ENCODE data around the gene CACNG6.
"Not testable (repeated sequence)": the region's sequence is repeated elsewhere in the genome, so short reads cannot be mapped to it uniquely, and the experiment has no call there.

The CACNG6 gene, protein sequence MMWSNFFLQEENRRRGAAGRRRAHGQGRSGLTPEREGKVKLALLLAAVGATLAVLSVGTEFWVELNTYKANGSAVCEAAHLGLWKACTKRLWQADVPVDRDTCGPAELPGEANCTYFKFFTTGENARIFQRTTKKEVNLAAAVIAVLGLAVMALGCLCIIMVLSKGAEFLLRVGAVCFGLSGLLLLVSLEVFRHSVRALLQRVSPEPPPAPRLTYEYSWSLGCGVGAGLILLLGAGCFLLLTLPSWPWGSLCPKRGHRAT

DNA sequence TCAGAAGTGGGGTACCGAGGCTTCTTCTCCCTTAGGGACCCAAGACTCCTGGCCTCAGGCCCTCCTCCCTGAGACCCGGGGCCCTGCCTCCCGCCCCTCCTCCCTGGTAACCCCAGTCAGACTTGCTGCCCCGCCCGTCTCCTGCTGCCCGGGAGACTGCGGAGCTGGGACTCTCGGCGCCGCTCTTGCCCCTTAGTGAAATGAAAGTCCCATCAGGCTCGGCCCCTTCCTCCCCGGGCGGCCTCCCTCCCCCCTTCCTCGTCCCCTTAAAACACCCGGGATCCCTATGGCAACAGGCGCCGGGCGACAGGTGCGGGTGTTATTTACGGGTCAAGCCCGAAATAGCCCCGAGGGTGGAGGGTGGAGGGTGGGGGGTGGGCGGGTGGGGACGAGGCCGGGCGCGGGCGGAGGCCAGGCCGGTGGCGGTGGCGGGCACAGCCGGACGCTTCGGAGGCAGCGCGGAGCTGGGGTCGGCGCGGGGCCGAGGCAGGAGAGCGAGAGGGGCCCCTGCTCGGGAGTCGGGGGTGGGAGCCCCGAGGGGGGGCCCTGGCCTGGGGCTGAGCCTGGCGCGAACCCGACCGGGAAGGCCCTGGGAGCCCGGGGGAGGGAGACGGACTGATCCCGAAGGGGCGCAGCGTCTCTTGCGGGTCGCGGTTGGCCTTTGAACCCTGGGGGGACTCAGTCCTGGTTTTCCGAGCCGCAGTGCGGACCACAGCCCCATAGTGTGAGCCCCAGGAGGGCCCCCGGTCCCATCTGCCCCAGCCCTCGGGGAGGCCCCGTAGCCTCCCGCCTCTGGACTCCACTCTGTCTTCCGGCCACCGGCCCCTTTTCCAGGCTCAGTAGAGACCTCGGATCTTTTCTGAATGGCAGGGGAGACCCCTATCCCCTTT lies at the start of gene CACNG6:
Gene CACNG6 (plus strand): TSS at position 414 of the 890 bp plus-strand sequence. CDS start 1,241 bp downstream, outside the sequence.
- no peak for DNase-seq

DNA sequence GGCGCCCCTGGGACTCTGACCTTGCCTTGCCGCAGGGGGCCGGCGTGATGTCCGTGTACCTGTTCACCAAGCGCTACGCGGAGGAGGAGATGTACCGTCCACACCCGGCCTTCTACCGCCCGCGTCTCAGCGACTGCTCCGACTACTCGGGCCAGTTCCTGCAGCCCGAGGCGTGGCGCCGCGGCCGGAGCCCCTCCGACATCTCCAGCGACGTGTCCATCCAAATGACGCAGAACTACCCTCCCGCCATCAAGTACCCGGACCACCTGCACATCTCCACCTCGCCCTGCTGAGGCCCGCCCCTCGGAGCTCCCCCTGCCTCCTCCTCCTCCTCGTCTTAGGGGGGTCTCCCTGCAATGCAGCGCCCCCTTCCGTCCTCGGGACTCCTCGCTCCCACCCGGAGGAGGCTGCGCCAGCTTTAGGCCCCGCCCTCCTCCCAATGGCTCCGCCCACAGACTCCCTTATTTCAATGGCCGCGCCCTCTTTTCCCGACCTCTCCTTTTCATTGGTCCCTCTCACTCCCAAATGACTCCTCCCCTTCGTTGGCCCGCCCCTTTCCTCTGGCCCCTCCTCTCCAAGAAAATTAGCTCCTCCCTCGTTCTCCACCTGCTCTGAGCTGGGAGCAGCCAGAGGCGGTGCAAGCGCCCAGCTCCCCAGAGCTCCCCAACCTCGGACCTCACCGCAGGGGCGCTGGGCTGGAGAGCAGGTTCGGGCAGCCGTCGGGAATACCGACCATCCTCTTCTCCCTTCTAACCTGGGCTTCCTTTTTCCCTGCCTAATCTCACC lies 49.2 kb upstream of the CACNG6 start:
- no peak for DNase-seq

DNA sequence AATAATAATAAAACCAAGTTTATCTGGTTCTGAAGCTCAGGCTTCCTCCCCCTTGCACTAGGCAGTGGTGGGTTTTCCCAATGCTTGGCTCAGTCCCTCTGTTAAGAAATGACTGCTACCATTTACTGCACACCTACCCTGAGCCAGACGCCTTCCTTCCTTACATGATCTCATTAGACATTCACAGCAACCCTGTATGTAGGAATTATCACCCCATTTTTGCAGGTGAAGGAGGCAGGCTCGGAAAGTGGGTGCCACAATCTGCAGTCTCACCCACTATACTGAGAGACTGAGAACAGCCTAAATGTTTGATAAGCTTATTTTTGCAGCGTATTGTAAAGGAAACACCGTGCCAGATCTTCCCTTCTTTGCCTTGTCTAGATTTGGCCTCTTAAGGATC lies 47.0 kb upstream of the CACNG6 start:
- DNase-seq: no peak

DNA sequence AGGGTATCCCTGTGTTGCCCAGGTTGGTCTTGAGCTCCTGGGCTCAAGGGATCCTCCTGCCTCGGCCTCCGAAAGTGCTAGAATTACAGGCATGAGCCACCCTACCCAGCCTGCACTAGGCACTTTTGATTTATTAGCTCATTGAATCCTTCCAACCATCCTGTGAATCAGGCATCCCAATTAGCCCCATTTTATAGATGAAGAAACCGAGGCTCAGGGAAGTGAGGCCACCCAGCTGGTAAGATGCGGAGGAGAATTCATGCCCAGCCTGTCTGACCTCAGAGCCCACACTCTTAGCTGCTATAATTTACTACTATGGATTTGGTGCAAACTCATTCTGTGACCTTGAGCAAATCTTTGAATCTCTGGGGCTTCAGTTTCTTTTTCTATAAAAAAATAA lies 46.5 kb upstream of the CACNG6 start:
- DNase-seq: no peak

DNA sequence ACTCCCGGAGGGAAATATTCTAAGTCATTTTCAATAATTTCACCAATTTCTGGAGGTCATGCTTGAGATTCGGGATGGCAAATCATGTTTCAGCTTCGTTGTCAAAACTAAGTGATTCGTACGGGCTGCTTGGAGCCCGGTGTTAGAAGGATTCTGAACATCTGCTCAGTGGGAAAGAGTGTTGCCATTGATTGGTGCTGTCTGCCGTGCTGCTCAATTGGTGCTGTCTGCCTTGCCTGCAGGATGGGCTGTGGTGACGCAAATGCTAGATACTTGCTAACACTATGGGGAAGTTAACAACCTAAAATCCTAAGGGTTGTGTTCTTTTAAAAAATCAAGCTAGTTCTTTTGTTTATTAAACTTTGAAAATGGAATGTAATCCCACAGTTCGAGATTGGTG lies 46.0 kb upstream of the CACNG6 start:
- DNase-seq: no peak

DNA sequence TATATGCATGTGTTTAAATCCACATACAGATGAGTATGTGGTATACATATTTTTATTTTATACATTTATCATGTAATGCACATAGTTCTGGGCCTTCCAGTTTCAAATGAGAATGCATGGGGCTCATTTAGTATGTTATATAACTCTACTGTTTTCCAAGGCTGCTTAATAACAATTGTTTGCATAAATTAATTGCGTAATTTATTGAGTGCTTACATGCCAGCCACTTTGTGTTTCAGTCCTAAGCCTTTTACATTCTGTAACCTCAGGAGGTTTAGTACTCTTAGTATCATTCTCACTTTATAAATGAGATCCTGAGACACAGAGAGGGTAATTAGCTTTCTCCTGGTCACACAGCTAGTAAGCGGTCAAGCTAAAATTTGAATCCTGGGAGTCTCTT lies 45.4 kb upstream of the CACNG6 start:
- DNase-seq: no peak

DNA sequence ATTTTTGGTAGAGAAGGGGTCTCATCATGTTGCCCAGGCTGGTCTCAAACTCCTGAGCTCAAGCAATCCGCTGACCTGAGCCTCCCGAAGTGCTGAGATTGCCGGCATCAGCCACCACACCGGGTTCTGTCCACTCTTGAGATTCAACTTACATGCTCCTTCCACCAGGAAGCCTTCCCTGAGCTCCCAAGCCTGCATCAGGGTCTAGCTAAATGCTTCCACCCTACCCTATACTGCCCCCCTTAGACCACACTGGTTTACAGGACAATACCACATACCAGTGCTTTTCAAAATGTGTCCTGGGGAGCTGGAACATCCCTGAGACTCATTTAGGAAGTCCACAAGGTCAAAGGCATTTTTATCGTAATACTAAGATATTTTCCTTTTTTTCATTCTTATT lies 43.8 kb upstream of the CACNG6 start:
- DNase-seq: no peak

DNA sequence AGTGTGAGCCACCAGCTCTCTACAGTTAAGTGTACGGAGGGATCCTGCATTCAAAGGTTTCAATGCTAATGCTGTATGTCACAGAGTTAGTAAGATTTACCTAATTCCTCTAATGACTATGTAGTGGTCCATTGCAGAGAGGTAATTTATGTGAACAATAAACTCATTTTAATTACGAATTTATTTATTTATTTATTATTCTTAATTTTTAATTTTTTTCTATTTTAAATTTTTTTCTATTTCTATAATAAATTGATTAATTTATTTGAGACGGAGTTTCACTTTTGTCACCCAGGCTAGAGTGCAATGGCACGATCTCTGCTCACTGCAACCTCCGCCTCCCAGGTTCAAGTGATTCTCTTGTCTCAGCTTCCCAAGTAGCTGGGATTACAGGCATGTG lies 42.8 kb upstream of the CACNG6 start:
- DNase-seq: not testable (repeated sequence)

DNA sequence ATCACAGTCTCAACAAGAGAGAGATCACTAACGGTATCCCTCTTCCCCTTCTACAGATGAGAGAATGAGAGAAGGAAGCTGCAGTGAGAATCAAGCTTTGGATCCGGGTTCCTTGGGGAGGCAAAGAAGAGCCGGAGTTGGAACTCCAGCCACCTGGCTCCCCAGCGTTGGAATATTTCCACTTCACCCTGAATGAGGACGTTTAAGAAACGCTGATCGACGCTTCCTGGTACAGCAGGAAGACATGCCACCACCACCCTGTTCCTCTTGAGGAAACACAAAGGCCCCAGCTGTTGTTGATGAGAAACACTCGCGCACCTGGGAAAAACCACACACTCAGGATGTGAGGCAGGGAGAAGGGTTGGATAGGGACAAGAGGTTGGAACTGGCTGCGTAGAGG lies 40.0 kb upstream of the CACNG6 start:
- no peak for DNase-seq

DNA sequence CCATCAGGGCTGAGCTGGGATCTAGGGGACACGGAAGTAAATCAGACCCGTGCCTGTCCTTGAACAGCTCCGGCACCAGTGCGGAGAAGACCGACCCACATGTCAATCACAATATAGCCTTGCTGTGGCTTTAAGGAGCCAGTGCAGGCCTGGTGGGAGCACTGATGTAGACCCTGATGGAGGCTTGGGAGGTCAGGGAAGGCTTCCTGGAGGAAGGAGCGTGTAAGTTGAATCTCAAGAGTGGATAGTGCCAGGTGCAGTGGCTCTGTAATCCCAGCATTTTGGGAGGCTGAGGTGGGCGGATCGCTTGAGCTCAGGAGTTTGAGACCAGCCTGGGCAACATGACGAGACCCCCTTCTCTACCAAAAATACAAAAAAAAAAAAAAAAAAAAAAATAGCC lies 39.5 kb upstream of the CACNG6 start:
- DNase-seq: no peak

DNA sequence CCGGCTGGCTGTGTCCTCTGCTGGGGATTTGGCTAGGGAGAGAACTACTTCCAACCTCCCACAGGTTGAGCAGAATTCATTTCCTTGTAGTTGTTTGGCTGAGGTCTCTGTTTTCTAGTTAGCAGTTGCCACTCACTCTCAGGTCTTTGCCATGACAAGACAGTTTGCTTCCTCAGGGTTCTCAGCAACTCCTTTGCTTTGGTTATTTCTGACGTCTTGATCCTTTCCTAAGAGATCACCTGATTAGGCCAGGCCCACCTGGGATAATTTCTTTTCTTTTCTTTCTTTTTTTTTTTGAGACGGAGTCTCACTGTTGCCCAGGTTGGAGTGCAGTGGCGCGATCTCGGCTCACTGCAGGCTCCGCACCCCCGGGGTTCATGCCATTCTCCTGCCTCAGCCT lies 38.1 kb upstream of the CACNG6 start:
- no peak for DNase-seq

DNA sequence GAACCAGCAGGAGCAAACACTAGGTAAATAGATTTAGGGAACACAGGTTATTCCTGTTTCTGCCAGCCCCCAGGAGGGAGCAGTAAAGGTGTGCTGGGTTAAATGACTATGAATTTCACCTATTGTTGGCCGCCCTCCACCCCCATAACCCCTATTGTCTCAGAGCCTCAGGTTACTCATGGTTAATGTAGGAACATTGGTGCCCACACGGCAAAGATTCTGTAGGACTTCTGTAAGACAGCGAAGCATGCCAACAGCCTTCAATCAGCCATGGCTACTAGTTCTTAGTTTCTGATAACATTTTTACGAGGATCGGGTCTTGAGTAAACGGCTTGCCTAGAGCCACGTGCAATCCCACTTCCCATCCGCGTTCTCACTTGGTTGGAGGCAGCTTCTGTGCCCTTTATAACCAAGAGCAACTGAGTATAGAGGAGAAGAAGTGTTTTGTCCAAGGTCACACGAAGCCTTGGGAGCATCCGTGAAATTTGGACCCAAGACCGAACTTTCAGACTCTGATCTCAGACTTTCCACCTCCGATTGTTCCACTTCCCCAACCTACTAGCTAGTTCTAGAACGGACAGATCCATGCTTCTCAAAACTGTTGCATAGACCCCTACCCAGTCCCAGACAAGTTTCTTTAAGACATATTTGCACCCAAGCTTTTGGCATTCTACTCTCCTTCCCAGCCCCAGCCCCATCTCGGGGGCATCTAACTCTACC lies 33.8 kb upstream of the CACNG6 start:
- DNase-seq: no peak

DNA sequence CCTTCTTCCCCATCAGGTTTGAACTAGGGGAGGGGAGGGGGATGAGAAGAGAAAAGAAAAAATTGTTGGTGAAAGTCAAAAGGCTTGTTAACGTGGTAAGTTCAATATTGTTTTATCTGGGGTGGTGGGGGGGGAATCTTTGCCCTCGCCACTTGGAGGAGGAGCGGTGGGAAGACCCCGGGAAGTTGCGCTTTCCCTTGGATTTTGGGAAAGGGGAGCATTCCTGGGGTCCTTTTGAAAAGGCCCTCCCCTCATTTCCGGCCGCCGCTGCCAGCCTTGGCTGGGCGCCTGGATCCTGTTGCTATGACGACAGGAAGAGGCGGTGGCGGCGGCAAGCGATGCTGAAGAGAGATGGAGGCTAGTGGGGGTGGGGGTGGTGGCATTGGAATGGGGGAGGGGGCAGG lies 33.3 kb upstream of the CACNG6 start:
- no peak for DNase-seq

DNA sequence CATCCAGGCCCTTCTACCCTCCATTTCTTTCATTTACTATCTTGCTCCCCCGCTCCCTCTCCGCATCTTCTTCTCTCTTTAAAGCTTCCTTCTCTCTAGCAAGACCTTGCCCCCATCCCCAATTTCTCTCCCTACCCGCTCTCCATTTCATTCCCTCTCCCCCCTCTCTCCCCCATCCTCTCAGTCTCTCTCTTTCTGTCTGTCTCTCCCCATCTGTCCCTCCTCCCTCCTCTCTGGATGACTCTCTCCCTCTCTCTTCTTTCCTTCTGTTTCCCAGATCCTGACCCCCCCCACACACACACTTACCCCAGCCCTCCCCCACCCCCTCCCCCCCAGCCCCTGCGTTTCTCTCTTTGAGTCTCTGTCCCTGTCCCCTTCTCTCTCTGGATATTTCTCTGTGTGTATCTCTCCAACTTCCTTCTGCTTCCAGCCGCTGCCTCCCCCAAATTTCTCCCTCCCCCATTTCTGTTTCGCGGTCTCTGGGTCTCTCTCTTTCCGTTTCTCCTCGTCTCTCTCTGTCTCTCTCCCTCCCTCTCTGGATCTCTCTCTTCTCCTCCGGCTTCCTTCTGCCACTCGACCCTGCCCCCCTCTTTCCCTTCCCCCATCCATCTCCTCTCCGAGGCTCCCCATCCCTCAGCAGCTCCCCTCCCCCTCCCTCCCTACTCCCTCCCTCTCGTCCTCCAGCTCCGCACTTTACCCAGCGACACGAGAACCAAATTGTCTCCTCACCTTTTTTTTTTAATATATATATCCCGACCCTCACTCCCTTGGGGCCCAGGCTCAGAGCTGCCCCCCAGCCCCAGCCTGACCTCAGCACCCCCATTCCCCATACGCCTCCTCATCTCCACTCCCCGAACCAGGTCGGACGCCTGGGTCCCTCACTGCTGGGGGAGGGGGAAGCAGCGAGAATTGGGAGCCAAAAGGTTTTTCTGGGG lies 32.3 kb upstream of the CACNG6 start:
- DNase-seq: no peak

DNA sequence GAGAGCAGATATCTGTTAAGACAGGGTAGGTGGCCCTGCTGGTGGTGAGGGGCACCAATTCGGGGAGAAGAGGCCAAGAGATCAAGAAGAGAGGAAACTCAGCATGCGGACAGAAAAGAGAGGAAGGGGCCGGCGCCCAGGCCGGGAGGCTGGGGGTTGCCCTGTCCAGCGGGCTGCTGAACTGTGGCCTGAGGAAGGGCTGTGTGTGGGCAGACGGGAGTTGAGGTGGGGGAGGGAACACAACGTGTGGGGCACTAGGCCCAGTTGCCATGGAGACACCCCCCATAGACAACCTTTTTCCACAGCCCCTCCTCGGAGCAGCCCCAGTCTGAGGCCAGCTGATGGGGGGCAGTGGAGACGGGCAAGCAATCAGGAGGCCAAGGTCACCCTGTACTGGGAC lies 31.2 kb upstream of the CACNG6 start:
- no peak for DNase-seq

DNA sequence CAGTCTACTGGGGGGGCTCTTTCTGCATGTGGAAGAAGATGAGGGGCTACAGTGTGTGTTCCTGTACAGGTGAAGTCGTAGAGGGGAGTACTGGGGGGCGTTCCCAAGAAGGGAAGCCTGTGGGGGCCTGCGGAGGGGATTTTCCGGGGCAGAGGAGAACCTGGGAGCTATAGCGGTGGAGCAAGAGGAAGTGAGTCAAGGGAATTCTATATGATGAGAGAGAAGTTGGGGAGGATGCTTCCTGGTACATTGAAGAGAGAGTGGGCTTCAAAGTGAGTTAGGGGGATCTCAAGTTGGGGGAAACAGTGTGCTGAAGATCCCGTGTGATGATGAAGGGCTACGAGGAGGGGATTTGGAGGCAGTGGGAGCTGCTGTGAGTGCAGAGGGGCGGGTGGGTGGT lies 30.6 kb upstream of the CACNG6 start:
- DNase-seq: no peak

DNA sequence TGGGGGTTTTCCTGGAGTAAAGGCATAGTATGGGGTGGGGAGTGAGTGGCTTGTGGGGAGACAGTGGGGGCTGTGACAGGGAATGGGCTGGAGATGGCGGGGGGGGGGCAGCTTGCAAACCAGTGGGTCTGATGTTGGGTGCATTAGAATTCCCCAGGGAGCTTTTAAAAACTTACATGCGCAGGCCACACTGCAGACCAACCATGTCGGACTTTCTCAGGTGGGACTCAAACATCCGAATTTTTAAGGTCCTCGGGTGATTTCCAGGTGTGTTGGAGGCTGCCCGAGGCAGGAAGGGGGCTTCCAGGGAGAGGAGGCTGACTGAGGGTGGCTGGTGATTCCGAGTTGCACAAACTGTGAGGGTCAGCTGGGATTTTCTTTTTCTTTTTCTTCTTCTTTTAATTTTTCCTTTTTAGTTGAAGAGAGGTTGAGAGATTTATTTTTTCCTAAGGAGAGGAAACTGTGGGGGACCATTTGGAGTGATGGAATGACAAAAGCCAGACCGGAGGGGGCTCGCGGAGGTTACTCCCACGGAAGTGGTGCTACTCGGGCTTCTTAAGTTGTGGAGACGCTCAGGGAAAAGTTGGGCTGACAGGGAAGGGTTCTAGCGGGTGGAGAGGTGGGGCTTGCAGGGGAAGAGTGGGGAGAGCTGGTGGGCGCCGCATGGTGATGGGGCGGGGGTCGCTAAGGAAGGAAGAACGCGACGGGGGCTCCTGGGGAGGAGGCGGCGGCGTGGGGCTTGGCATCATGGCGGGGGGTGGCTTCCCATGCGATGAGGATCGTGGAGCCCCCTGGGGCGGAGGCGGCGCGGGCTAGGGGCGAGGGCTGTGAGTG lies 29.7 kb upstream of the CACNG6 start:
- DNase-seq: no peak

DNA sequence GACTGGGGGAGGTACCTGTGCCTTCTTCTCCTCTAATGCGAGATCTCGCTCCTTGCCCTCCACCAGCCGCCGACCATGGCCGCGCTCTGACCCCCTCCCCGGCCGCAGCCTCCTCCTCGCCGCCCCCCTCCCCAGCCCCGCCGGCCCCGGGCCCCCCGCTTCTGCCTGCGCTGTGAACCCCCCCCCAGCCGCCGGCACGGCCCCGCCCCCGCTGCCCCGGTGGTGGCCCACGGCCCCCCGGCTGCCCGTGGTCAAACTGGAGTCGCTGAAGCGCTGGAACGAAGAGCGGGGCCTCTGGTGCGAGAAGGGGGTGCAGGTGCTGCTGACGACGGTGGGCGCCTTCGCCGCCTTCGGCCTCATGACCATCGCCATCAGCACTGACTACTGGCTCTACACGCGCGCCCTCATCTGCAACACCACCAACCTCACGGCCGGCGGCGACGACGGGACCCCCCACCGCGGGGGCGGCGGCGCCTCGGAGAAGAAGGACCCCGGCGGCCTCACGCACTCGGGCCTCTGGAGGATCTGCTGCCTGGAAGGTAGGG lies 28.5 kb upstream of the CACNG6 start, which contains the start of gene CACNG8:
Gene CACNG8 (plus strand): TSS at position 51 of the 545 bp plus-strand sequence.
- DNase-seq: no peak

DNA sequence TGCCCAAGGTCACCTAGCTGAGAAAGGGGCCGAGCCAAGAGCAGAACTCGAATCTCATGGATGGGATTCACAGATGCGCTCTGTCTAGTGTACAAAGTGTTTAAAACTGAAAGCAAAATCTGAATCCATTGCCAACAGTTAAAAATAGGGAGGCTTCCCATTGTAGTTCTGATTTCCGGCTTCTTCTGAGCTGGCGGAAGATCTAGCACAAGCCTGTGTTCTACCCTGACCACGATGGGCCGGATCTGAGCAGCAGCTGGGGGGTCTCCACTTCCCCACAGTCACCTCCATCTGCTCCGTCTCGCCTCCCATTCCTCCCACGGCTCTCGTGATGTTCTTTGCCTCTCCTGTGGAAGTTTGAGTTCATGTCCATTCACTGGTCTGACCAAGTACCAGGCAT lies 26.3 kb upstream of the CACNG6 start:
- DNase-seq: no peak

DNA sequence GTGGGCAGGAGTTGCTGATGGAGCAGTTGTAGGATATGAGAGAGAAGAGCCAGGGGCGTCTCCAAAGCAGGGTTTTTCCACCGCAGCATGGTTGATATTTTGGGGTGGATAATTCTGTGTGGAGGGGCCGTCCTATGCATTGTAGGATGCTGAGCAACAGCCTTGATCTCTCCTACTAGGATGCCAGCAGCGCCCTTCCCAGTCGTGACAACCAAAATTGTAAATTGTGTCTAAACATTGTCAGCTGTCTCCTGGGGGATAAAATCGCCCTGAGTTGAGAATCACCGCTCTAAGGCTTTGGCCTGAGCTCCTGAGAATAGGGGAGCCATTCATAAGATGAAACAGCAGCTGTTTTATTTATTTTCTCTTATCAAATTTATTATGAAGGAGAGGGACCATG lies 24.5 kb upstream of the CACNG6 start:
- DNase-seq: no peak

Measured in NCI-H524 (cell line).